HUES48 (cell line): Measurements from ENCODE around the gene ROMO1.
"Not testable (repeated sequence)": the region's sequence is repeated elsewhere in the genome, so short reads cannot be mapped to it uniquely, and the experiment has no call there.

Experiments used
- H3K27ac ChIP-seq: one replicate; pipeline ENCODE4 v1.7.0; 2013; ENCODE audit warnings: low read depth, low read length, inconsistent platforms
- H3K27me3 ChIP-seq: 2 replicates; pipeline ENCODE4 v1.6.1; 2013; ENCODE audit warnings: mild to moderate bottlenecking, low read length; ENCODE audit not compliant: control insufficient read depth, insufficient read depth
- H3K36me3 ChIP-seq: 2 replicates; pipeline ENCODE4 v1.6.1; 2013; ENCODE audit warnings: low read length; ENCODE audit not compliant: control insufficient read depth, insufficient read depth
- H3K4me1 ChIP-seq: 2 replicates; pipeline ENCODE4 v1.6.1; 2013; ENCODE audit warnings: mild to moderate bottlenecking, low read length; ENCODE audit not compliant: control insufficient read depth, insufficient read depth
- H3K4me3 ChIP-seq: 2 replicates; pipeline ENCODE4 v1.5.1; 2013; ENCODE audit warnings: mild to moderate bottlenecking, low read depth, low read length
- H3K9ac ChIP-seq: 2 replicates; pipeline ENCODE4 v1.6.1; 2013; ENCODE audit warnings: mild to moderate bottlenecking, low read depth, low read length, moderate library complexity
- H3K9me3 ChIP-seq: 2 replicates; pipeline ENCODE4 v1.6.1; 2013; ENCODE audit warnings: low read length; ENCODE audit not compliant: control insufficient read depth, insufficient read depth

The ROMO1 gene

GRCh38 chr20:35723275-35723639, 24.1 kb downstream of the ROMO1 start:
- H3K4me3 ChIP-seq, H3K4me1 ChIP-seq, H3K9ac ChIP-seq, H3K27ac ChIP-seq, H3K9me3 ChIP-seq, H3K27me3 ChIP-seq: not testable (repeated sequence)
- peaks cover 98% of the 10 kb centered on the region for H3K36me3 ChIP-seq

GRCh38 chr20:35723652-35724320, 24.6 kb downstream of the ROMO1 start:
- not testable (repeated sequence) for H3K4me3 ChIP-seq, H3K27me3 ChIP-seq, H3K9me3 ChIP-seq, H3K9ac ChIP-seq, H3K27ac ChIP-seq, H3K4me1 ChIP-seq
- peaks cover 98% of the 10 kb centered on the region for H3K36me3 ChIP-seq

- Histone ChIP-seq H3K27me3 (no peaks in the 10 kb centered on the region), H3K9me3 (no peaks in the 10 kb centered on the region), H3K36me3 (peaks cover 98% of the 10 kb centered on the region)
Measured at GRCh38 chr20:35724321-35725230, 25.4 kb downstream of the ROMO1 start.

GRCh38 chr20:35726842-35727711, 27.9 kb downstream of the ROMO1 start:
- peaks cover 98% of the 10 kb centered on the region for H3K36me3 ChIP-seq
- no peaks in the 10 kb centered on the region for H3K4me1 ChIP-seq
- no peak overlapping the region for H3K4me3 ChIP-seq
- H3K9ac ChIP-seq, result no peak overlapping the region
- H3K27me3 ChIP-seq, result no peaks in the 10 kb centered on the region
- no peak overlapping the region for H3K27ac ChIP-seq
- H3K9me3 ChIP-seq, result no peaks in the 10 kb centered on the region

More at GRCh38 chr20:35724321-35725230, 25.4 kb downstream of the ROMO1 start:
- Histone ChIP-seq H3K9ac (no peak overlapping the region), H3K4me1 (no peaks in the 10 kb centered on the region), H3K27ac (no peak overlapping the region), H3K4me3 (no peak overlapping the region)

DNA sequence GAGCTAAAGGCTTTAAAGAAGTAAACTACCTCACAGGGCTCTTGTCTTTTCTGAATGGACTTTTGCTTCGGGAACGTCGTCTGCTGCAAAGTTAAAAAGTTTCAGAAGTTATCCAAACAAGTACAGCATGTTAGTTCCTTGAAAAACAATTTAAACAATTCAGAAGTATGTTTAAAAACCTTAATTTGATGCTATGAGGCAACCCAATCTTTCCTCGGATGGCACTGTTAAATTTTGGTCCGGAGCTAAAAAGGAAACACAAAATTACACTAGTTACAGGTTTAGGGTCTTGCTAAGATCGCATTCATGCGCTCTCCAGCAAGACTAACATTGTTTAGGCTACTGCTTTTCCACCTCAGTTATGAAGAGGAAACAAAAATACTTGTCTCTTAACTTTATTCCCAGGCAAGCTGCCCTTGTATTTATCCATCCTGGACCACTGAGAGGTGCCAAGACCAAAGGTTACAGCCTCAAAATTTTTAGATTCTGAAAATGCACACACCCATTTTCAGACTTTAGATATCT, 30.1 kb downstream of the ROMO1 start:
- Histone ChIP-seq H3K27me3 (no peaks in the 10 kb centered on the region), H3K9ac (no peak overlapping the region), H3K4me1 (no peaks in the 10 kb centered on the region), H3K27ac (no peak overlapping the region), H3K9me3 (no peaks in the 10 kb centered on the region), H3K36me3 (peaks cover 98% of the 10 kb centered on the region), H3K4me3 (no peak overlapping the region)

- no peaks in the 10 kb centered on the region for H3K4me1 ChIP-seq
- H3K27me3 ChIP-seq, result no peaks in the 10 kb centered on the region
- H3K36me3 ChIP-seq, result peaks cover 98% of the 10 kb centered on the region
- no peak overlapping the region for H3K4me3 ChIP-seq
- no peak overlapping the region for H3K9ac ChIP-seq
- no peaks in the 10 kb centered on the region for H3K9me3 ChIP-seq
- H3K27ac ChIP-seq, result no peak overlapping the region
Measured at GRCh38 chr20:35729836-35730582, 30.8 kb downstream of the ROMO1 start.

GRCh38 chr20:35730583-35731468, 31.6 kb downstream of the ROMO1 start:
- no peaks in the 10 kb centered on the region for H3K9me3 ChIP-seq
- peaks cover 3% of the 10 kb centered on the region; the same call in 1 of the 2 replicates for H3K4me1 ChIP-seq
- H3K9ac ChIP-seq, result no peak overlapping the region
- H3K4me3 ChIP-seq, result no peak overlapping the region
- H3K27me3 ChIP-seq, result no peaks in the 10 kb centered on the region
- no peak overlapping the region for H3K27ac ChIP-seq
- peaks cover 98% of the 10 kb centered on the region for H3K36me3 ChIP-seq

DNA sequence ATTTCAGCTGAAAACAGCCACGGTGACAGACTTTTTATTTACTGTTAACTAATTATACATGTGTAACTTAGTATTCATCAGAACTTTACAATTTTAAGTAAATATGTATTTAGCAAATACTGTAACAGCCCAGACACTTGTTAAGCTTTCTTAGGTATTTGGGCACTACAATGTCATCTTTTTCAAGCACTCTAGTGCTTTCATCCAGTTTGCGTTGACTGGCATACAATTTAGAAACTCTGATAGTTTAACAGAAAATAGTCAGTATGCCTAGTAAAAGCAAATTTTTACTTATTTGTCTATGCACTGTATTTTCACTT, 32.2 kb downstream of the ROMO1 start:
- H3K27me3 ChIP-seq, result no peaks in the 10 kb centered on the region
- peaks cover 98% of the 10 kb centered on the region for H3K36me3 ChIP-seq
- H3K4me1 ChIP-seq, result peaks cover 4% of the 10 kb centered on the region; the same call in 1 of the 2 replicates
- H3K27ac ChIP-seq, result no peak overlapping the region
- no peak overlapping the region for H3K9ac ChIP-seq
- H3K9me3 ChIP-seq, result no peaks in the 10 kb centered on the region
- H3K4me3 ChIP-seq, result no peak overlapping the region

DNA sequence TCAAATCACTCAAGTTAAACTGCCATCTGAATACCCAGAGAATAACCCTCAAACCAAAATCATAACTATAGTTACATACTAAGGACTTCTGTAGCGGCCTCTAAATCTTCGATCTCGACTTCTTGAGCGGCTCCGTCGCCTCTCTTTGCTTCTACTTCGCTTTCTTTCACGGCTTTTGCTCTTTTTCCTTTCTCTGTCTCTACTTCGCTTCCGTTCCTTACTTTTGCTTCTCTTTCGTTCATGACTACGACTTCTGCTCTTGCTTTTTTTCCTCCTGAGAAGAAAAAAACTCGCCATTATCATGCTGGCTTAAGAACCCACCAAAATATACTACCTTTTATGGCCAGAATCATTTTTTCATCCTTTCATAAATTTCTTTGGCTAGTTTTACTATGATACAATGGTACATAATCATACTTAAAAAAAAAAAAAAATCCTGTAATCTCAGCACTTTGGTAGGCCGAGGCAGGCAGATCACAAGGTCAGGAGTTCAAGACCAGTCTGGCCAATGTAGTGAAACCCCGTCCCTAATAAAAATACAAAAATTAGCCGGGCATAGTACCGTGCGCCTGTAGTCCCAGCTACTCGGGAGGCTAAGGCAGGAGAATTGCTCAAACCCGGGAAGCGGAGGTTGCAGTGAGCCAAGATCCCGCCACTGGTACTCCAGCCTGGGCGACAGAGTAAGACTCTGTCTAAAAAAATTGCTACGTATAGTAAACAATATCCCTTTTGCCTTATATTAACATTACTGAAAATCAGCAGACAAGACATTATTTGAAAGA, 32.8 kb downstream of the ROMO1 start:
- Histone ChIP-seq H3K4me3 (no peak overlapping the region), H3K27me3 (no peaks in the 10 kb centered on the region), H3K36me3 (peaks cover 98% of the 10 kb centered on the region), H3K27ac (no peak overlapping the region), H3K9me3 (no peaks in the 10 kb centered on the region), H3K4me1 (peaks cover 4% of the 10 kb centered on the region; the same call in 1 of the 2 replicates), H3K9ac (no peak overlapping the region)
